Neural cell (in vitro differentiated cells): ENCODE measurements around the gene BTBD7.

Experiments
- EP300 ChIP-seq: fragments of 450-650 bp; conservative IDR thresholded peaks from 2 replicates; pipeline ENCODE4 v1.6.1; 2014; ENCODE audit warnings: antibody characterized with exemption, mild to moderate bottlenecking, moderate library complexity; ENCODE audit not compliant: poor library complexity, severe bottlenecking
- EZH2 ChIP-seq: fragments of 200-600, 300-800 bp; shearing (Covaris generic), sonication (generic); IDR thresholded peaks from 2 replicates; pipeline ENCODE4 v1.6.1; 2014; ENCODE audit warnings: antibody characterized with exemption, low read length, borderline replicate concordance, mild to moderate bottlenecking; ENCODE audit not compliant: insufficient read depth, poor library complexity, severe bottlenecking
- MXI1 ChIP-seq: fragments of 450-650 bp; conservative IDR thresholded peaks from 2 replicates; pipeline ENCODE4 v1.6.1; 2014; ENCODE audit warnings: antibody characterized with exemption, mild to moderate bottlenecking; ENCODE audit not compliant: poor library complexity, severe bottlenecking
- POLR2AphosphoS5 ChIP-seq: IDR thresholded peaks from 2 replicates; pipeline ENCODE4 v1.6.1; 2012
- RAD21 ChIP-seq: fragments of 450-650 bp; conservative IDR thresholded peaks from 2 replicates; pipeline ENCODE4 v1.6.1; 2014; ENCODE audit warnings: antibody characterized with exemption, mild to moderate bottlenecking, moderate library complexity
- SMC3 ChIP-seq: fragments of 450-650 bp; conservative IDR thresholded peaks from 2 replicates; pipeline ENCODE4 v1.6.1; 2014; ENCODE audit warnings: antibody characterized with exemption, mild to moderate bottlenecking, moderate library complexity; ENCODE audit not compliant: poor library complexity
- TF ChIP-seq, protein P1 (sequence below): fragments of 450-650 bp; IDR thresholded peaks from 2 replicates; pipeline ENCODE4 v1.5.1; 2014; ENCODE audit warnings: antibody characterized with exemption, mild to moderate bottlenecking, moderate library complexity; ENCODE audit not compliant: poor library complexity, severe bottlenecking
- TF ChIP-seq, protein P2 (sequence below): IDR thresholded peaks from 2 replicates; pipeline ENCODE4 v1.6.1; 2012; ENCODE audit warnings: borderline replicate concordance

DNA sequence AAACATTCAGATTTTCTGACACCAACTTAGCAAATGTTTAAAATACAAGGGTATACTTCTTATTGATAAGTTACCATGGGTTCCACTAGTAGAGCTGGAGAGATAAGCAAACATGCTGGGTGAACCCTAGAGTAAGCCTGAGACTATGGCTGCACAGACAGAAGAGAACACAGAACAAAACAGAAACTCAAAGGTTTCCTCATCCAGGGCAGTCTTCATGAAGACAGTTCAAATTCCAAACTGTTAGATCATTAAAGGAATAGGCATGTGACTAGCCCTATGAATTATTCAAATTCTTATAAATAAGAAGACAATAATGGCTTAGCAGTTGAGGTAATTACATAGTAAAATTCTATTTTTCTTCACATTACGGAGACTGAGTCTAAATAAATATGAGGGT lies 28.1 kb downstream of the BTBD7 start:
- TF ChIP-seq EZH2, result no peak
- TF ChIP-seq, protein P1, sequence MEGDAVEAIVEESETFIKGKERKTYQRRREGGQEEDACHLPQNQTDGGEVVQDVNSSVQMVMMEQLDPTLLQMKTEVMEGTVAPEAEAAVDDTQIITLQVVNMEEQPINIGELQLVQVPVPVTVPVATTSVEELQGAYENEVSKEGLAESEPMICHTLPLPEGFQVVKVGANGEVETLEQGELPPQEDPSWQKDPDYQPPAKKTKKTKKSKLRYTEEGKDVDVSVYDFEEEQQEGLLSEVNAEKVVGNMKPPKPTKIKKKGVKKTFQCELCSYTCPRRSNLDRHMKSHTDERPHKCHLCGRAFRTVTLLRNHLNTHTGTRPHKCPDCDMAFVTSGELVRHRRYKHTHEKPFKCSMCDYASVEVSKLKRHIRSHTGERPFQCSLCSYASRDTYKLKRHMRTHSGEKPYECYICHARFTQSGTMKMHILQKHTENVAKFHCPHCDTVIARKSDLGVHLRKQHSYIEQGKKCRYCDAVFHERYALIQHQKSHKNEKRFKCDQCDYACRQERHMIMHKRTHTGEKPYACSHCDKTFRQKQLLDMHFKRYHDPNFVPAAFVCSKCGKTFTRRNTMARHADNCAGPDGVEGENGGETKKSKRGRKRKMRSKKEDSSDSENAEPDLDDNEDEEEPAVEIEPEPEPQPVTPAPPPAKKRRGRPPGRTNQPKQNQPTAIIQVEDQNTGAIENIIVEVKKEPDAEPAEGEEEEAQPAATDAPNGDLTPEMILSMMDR, result no peak
- TF ChIP-seq EP300, result no peak
- TF ChIP-seq, protein P2, sequence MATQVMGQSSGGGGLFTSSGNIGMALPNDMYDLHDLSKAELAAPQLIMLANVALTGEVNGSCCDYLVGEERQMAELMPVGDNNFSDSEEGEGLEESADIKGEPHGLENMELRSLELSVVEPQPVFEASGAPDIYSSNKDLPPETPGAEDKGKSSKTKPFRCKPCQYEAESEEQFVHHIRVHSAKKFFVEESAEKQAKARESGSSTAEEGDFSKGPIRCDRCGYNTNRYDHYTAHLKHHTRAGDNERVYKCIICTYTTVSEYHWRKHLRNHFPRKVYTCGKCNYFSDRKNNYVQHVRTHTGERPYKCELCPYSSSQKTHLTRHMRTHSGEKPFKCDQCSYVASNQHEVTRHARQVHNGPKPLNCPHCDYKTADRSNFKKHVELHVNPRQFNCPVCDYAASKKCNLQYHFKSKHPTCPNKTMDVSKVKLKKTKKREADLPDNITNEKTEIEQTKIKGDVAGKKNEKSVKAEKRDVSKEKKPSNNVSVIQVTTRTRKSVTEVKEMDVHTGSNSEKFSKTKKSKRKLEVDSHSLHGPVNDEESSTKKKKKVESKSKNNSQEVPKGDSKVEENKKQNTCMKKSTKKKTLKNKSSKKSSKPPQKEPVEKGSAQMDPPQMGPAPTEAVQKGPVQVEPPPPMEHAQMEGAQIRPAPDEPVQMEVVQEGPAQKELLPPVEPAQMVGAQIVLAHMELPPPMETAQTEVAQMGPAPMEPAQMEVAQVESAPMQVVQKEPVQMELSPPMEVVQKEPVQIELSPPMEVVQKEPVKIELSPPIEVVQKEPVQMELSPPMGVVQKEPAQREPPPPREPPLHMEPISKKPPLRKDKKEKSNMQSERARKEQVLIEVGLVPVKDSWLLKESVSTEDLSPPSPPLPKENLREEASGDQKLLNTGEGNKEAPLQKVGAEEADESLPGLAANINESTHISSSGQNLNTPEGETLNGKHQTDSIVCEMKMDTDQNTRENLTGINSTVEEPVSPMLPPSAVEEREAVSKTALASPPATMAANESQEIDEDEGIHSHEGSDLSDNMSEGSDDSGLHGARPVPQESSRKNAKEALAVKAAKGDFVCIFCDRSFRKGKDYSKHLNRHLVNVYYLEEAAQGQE, result no peak
- TF ChIP-seq POLR2AphosphoS5, result no peak
- TF ChIP-seq SMC3, result no peak
- TF ChIP-seq RAD21, result no peak
- TF ChIP-seq MXI1, result no peak
